HG03521 (cell line): Measurements from ENCODE around the gene STPG2.

Source experiments
- ATAC-seq: cut with Tn5 transposase; IDR thresholded peaks from one replicate; pipeline ENCODE4 v1.9.1; 2021; ENCODE audit warnings: mild to moderate bottlenecking, moderate library complexity; ENCODE audit not compliant: unreplicated experiment

STPG2 gene

GRCh38 chr4:97525236-97525635, 618.0 kb downstream of the STPG2 start:
- no peak for ATAC-seq

- no peak for ATAC-seq
These were observed 625.3 kb downstream of the STPG2 start for GRCh38 chr4:97517939-97518338.

GRCh38 chr4:97513917-97514316, 629.4 kb downstream of the STPG2 start:
- ATAC-seq: no peak
